Left kidney (tissue), 8 donors: Measurements from ENCODE around the gene FAF2. TPM values are rescaled to one million over a fixed set of nuclear protein-coding genes. Genes with fewer than 3 reads are reported as not detected.
"Not testable (repeated sequence)": the region's sequence is repeated elsewhere in the genome, so short reads cannot be mapped to it uniquely, and the experiment has no call there.

ENCODE experiments used
- DNase-seq: peaks from one replicate; pipeline ENCODE4 v3.0.0-alpha.2; 2013
- long read RNA-seq, 8 donors: transcript quantifications; one replicate each; lab custom pipeline, GENCODE V29; 2026
- polyA plus RNA-seq: library from polyadenylated mRNA; unstranded; fragments of 120-200 nt; gene quantifications from one replicate; pipeline ENCODE4 v1.2.1, GENCODE V29; 2013; ENCODE audit not compliant: insufficient read length

FAF2 gene, protein sequence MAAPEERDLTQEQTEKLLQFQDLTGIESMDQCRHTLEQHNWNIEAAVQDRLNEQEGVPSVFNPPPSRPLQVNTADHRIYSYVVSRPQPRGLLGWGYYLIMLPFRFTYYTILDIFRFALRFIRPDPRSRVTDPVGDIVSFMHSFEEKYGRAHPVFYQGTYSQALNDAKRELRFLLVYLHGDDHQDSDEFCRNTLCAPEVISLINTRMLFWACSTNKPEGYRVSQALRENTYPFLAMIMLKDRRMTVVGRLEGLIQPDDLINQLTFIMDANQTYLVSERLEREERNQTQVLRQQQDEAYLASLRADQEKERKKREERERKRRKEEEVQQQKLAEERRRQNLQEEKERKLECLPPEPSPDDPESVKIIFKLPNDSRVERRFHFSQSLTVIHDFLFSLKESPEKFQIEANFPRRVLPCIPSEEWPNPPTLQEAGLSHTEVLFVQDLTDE
- 56.6 TPM for polyA plus RNA-seq
- long read RNA-seq, donor 1, full-length matches to known transcripts: 13 of 18 reads
- long read RNA-seq, donor 1, partial matches to known transcripts: 5 of 18 reads
- long read RNA-seq, donor 1, other reads (novel, unspliced or antisense): 0 of 18 reads
- long read RNA-seq, donor 2, full-length matches to known transcripts: 8 of 8 reads
- long read RNA-seq, donor 2, partial matches to known transcripts: 0 of 8 reads
- long read RNA-seq, donor 2, other reads (novel, unspliced or antisense): 0 of 8 reads
- long read RNA-seq, donor 3, full-length matches to known transcripts: 11 of 11 reads
- long read RNA-seq, donor 3, partial matches to known transcripts: 0 of 11 reads
- long read RNA-seq, donor 3, other reads (novel, unspliced or antisense): 0 of 11 reads
- long read RNA-seq, donor 4: 0 reads
- long read RNA-seq, donor 5, full-length matches to known transcripts: 12 of 12 reads
- long read RNA-seq, donor 5, partial matches to known transcripts: 0 of 12 reads
- long read RNA-seq, donor 5, other reads (novel, unspliced or antisense): 0 of 12 reads
- long read RNA-seq, donor 6, full-length matches to known transcripts: 8 of 13 reads
- long read RNA-seq, donor 6, partial matches to known transcripts: 5 of 13 reads
- long read RNA-seq, donor 6, other reads (novel, unspliced or antisense): 0 of 13 reads
- long read RNA-seq, donor 7, full-length matches to known transcripts: 4 of 9 reads
- long read RNA-seq, donor 7, partial matches to known transcripts: 5 of 9 reads
- long read RNA-seq, donor 7, other reads (novel, unspliced or antisense): 0 of 9 reads
- long read RNA-seq, donor 8, full-length matches to known transcripts: 1 of 1 reads
- long read RNA-seq, donor 8, partial matches to known transcripts: 0 of 1 reads
- long read RNA-seq, donor 8, other reads (novel, unspliced or antisense): 0 of 1 reads

DNA sequence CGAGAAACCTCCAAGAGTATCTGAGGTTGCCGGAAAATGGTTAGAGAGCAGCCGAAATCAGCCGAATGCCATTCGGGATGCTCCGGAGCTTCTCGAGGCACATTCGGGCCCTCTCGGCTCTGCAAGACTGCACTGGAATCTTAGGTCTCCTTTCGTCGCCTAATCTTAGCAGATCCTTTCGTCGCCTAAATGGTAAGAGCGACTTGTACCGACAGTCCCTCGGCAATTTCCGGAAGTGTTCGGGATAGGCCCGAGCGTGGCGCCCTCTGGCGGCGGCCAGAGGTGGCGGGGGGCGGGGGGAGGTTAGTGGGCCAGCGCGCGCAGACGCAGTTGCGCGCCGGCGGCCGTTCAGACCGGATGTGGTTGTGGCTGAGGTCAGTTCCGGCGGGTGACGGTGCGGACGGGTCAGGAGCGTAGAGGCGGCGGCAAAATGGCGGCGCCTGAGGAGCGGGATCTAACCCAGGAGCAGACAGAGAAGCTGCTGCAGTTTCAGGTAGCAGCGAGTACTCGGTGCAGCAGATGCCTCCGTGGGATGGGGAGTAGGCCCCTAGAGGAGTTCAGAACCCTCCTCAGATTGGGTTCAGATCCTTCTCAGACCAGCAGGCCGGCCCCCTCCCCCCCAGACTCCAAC lies at the start of gene FAF2:
FAF2 (plus strand) TSS at position 408 of the 631 bp plus-strand sequence; CDS start at position 431, 23 bp downstream.
- peak; percentile 98 for DNase-seq

DNA sequence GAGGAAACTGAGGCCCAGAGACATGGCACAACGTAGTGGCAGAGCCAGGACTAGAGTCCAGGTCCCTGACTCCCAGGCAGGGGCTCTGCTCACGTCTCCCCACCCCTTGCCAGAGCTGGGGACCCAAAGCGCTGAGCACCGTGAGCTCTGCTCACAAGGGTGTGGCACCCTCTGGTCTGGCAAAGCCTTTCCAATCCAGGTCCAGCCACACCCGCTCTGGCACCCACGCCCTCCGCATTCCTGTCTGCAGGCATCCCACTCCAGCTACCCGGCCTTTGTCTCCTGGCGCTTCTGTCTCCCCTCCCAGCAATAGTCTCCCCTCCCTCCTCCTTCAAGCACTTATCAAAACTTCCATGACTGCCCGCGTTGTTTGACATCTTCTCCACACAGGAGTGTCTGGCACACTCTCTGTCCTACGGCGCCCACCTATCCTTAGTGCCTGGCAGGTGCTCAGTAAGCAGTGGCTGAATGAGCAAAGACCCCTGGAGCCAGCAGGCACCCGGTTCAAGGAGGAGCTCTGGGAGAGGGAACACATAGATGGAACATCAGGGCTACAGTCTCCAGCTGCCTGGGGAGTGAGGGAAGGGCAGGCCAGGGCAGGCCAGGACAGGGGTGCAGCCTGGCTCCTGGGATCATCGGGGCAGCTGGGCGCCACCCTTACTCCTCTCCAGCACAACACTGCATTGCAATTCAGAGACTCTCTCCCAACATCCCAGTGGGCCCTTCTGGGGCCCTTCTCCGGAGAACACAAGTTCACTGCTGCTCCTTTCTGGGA lies 47.6 kb upstream of the FAF2 start:
- no peak for DNase-seq

DNA sequence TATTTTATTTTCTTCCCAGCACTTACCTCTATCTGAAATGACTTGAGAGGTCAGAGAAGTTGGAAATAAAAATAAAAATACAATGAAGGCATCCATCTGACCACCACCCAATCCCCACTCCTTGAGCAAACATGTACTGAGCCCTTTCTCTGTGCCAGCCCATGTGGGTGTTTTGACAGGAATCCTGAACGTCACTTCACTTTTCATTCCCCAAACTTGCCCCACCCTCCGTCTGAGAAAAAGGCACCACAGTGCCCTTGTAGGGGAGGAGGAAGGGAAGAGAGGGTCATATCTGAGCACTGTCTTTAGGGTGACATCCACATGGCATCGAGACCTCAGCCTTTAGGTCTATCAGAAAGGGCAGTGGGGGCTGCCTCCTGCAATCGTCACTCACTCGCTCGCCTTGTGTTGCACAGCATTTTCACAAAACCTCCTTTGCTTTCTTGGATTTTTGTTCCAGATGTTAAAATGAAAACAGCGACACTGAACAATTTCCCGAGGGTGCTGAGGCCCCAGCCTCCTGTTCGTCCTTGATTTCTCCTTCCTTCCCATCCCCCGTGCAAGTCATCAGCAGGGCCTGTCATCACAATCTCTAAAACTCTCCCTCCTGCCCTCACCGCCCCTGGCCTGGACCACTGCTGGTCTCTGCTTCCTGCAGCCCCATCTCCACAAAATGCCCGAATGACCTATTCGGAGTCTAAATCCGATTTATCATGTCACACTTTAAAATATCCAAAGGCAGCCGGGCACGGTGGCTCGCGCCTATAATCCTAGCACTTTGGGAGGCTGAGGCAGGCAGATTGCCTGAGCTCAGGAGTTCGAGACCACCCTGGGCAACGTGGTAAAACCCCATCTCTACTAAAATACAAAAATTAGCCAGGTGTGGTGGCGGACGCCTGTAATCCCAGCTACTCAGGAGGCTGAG lies 46.6 kb upstream of the FAF2 start:
- DNase-seq: no peak

DNA sequence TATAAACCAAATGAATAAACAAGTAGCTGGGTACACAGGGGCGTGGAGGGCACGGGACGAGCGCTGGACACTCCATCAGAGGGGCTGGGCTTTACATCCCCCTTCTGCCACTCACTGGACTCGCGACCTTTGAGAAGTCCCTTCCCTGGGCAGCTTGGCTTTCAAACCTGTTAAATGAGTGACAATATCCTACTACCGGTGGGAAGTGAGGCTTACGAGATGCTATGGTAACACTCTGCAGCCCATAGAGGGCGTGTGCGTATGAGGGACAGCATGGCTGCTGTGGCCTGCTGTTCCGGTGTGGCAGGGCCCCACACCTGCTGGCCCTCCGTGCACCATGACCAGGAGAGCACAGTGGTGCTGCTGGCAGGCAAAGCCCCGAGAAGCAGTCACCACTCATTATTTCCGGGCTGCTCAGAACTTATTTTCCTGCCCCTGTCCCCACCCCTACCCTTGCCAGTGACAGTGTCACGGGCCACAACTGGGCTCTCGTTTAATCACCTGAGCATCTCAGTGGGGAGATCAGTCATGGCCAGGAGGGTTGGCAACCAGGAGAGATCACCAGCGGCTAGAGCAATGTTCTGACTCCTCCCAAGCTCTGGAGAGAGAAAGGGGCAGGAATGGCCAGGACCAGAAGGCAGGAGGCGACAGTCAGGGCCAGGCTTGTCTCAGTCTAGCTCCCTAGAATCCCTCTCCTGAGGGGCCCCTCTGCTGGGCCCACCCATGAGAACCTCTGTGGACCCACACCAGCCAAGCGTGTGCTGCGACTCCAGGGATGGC lies 42.3 kb upstream of the FAF2 start:
- no peak for DNase-seq

DNA sequence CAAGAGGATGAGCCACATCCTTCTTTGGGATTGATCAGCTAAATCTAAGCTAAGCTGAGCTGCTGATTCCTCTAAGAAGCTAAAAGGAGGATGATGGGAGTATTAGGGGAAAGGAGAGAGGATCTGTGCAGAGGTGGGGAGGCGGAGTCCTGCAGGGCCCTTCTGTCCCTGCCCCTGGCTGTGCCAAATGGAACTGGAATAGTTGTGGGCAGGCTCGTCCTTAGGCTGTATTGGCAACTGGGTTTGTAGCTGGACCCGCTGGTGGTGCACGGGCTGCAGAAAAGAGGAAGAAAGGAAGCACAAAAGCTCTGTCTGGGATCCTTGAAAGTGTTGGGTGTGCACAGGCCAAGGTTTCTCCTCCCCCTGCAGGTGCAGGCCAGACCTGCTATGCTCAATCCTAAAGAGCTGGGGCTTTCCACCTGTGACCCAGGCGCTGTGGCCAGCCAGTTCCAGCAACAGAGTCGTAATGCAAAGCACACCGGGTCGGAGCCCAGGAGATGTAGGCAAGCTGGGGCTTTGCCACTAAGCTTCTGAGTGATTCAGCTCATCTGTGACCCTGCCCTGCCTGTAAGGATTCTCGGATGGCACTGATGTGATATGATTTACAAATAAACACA lies 41.6 kb upstream of the FAF2 start:
- DNase-seq: no peak

DNA sequence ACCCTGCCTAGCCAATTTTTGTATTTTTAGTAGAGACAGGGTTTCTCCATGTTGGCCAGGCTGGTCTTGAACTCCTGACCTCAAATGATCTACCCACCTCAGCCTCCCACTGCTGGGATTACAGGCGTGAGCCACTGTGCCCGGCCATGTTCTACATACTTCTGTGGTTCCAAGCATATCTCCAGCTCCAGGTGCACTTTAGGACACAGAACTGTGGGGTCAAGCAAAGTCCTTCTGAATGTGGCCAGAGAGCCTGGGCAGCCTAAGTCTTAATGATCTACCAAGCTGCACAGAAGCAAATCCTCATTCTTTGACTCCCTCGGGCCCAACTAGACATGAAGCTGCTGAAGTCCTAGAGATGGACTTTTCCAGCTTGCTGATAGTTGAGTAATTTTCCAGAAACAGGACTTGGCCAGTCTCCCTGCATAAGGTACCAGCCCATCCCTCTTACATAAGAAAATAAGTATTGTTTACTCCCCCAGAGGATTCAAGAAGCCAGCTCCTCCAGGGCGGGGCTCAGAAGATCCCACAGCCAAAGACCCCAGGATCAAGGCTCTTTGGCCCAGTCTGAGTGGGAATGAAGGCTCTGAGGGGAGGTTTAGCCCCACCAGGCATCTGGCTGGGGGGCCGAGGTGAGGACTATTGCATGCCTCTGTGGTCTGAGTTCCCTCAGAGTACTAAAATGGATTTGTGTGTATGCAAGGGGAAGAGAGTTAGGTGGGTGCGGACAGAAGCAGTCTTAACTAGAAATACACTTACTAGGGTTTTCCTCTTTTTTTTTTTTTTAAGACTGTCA lies 40.5 kb upstream of the FAF2 start:
- no peak for DNase-seq

DNA sequence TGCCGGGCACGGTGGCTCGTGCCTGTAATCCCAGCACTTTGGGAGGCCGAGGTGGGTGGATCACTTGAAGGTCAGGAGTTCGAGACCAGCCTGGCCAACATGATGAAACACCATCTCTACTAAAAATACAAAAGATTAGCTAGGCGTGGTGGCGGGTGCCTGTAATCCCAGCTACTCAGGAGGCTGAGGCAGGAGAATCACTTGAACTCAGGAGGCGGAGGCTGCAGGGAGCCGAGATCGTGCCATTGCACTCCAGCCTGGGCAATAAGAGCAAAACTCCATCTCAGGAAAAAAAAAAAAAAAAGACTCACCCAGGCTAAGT lies 40.0 kb upstream of the FAF2 start:
- not testable (repeated sequence) for DNase-seq

DNA sequence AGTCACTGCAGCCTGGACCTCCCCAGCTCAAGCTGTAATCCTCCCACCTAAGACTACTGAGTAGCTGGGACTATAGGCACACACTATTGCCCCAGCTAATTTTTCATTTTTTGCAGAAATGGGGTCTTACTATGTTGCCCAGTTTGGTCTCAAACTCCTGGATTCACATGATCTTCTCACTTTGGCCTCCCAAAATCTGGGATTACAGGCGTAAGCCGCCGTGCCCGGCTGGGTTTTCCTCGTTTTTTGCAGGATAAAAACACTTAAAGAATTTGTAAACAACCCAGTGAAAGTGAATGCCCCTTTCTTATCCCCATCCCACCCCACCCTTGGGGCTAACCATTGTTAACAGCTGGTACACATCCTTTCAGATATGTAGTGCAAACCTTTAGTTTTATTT lies 39.6 kb upstream of the FAF2 start:
- no peak for DNase-seq

DNA sequence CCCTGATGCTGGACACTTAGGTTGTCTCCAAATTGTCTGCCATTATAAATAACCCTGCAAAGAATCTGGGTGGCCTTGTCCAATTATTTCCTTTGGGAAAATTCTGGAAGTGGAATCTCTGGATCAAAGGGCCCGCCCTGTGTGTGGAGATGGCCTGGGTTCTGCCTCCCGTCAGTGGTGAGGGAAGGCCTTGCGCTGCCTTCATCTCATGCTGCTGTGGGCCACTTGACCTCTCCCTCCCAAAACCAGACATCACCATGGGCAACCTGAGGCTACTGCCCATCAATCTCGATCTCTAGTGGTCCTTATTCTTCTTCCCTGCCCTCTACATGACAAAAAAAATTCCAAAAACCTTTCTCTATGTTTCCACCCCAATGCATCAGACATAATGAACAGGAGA lies 38.4 kb upstream of the FAF2 start:
- DNase-seq: no peak

DNA sequence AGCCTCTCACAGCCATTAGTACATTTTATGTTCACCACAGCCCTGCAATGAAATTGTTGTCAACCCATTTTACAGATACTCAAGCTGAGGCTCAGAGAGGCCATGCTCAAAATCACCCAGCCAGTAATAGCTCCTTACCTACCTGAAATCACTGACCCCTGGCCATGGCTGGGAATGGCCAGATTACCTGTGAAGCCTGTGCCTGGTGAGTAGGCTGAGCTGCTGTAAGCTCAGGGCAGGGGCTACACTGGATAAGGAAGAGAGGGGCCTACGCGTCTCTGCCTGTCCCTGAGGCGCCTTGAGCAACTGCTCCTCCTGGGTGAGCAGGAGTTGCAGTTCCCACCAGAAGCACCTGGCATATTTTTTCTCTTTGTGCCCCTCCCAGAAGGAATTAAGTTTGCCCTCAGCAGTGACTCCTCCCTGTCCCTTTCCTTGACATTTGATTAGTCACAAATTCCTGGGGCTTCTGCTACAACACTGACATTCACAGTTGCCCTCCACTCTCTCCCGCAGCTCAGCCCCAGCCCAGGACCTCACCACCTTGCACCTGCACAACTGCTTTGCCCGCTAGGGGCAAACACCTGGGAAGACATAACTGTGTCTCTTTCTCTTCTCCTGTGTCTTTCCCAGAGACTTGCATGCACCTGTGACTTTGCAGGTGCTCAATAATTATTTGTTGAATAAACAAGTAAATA lies 37.6 kb upstream of the FAF2 start:
- DNase-seq: no peak

DNA sequence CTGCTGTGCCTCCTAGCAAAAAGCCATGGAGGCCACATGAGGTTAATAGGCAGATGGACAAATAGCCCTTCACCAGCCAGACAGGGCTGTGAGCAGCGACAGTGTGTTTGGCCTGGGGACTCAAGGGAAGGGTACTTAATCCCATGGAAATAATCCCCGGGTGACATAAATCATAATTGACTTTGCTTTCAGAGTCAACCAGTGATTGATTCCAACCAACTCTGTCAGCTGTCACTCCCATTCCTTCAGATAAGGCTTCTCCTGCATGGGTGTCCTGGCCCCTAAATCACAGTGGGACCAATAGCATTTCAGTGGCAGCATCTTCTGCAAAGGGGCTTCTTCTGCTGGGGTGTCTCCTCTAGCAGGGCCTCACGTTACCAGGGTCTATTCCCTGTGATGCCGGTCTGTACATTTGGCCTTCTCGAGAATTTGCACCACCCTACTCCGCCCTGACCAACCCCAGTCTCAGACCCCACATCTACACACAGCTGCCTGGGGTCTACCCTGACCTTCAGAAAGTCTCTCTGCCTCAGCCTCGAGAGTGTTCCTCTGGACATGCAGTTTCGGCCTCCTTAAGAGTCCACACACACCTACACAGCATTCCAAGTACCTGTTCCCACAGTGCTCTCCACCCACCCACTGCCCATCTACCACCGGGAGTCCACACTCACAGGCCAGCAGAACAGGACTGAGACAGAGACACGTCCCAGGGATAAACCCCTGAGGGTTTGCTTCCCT lies 35.5 kb upstream of the FAF2 start:
- DNase-seq: no peak

DNA sequence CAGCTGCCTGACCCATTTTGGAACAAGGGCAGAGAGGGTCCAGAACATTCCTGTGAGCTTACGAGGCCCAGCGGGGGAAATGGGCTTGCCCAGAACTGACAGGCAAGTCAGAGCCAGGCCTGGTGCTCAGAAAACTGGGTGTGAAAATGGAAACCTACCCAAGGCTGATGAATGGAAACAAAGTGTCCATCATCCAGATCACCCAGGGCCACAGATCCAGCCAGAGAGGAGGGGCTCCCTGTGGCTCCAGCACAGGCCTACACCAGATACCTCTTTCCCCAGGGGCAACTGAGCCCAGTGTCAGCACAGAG lies 35.0 kb upstream of the FAF2 start:
- no peak for DNase-seq

DNA sequence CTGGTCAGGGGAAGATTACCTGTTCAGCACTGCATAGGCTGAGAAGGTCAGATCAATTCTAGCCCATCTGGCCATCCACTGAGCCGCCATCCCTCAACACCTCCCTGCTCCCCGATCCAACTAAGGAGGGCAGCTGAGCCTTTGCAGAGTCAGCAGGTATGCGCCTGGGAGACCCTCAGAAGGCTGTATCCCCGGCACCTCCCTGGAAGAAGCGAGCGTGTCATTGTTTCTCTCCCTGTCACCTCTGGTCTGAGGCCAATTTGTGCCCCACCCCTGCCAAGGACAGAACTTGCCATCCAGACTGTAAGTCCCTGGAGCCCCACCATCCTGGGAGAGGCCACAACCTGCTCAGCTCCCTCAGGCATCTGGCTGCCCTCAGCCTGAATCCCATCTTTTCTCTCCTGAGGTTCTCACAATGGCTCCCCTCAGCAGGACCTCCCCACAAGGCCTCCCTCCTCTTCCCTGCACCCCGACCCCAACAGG lies 34.4 kb upstream of the FAF2 start:
- DNase-seq: no peak

DNA sequence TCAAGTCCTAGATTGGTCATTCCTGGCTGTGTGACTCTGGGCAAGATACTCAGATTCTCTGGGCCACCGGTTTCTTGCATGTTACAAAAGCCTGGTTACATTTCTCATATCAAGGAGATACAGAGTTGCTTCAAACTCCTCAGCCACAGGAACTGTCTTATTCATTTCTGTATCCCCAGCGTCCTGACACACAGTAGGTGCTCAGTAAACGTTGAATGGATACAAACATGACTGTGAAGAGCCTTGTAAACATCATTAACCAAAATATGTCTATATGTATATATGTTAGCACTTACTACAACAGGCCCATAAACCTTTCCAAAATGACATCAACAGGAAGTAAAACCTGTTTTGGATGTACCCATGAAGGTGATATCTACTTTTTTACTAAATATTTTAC lies 33.5 kb upstream of the FAF2 start:
- DNase-seq: no peak

DNA sequence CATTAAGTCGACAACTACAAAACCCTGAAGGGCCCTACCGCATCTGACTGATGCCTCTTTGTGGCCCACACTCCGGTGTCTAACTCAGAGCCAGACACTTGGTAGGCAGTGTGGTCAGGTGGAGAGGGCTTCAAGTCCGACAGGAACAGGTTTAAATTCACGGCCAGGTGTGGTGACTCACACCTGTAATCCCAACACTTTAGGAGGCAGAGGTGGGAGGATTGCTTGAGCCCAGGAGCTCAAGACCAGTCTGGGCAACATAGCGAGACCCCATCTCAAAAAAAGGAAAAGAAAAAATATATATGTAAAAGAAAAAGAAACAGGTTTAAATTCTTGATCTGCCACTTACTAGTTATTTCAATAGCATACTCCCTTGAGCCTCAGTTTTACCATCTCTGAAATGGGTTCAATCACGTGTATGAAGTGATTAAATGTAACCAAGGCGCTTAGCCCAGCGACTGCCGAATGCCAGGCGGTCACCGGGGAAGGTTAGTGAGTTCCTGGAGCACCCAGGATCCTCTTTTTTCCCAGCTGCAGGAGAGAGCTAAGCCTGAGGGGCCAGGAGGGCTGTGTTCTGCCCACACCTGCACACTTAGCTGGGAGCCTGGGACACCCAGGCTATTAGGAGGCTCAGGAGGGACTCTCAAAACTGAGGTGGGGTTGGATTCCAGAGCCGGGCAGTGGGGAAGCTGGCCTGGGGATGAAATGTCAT lies 32.8 kb upstream of the FAF2 start:
- no peak for DNase-seq
